HUDEP-2 (cell line): ENCODE data around the gene AP2A1.
A peak's percentile ranks its signal among the peaks of the same experiment; 100 is the strongest.

Source experiments
- DNase-seq, 76 experiments: peaks; one replicate each; lab custom pipeline; 2025; ENCODE audit not compliant: unreplicated experiment in 76 of 76; lab: John Stamatoyannopoulos, UW

AP2A1 gene

DNA sequence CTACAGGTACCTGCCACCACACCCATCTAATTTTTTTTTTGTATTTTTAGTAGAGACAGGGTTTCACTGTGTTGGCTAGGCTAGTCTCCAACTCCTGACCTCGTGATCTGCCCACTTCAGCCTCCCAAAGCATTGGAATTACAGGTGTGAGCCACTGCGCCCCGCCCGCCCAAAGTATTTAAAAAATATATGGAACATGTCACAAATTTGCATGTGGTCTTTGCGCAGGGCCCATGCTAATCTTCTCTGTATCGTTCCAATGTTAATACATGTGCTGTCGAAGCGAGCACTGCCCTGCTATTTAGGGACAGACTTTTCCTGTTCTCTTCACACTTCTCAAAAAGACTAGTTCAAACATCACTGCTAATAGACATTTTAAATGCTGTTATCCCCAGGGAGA, 2.5 kb upstream of the AP2A1 start:
- no peak for DNase-seq

DNA sequence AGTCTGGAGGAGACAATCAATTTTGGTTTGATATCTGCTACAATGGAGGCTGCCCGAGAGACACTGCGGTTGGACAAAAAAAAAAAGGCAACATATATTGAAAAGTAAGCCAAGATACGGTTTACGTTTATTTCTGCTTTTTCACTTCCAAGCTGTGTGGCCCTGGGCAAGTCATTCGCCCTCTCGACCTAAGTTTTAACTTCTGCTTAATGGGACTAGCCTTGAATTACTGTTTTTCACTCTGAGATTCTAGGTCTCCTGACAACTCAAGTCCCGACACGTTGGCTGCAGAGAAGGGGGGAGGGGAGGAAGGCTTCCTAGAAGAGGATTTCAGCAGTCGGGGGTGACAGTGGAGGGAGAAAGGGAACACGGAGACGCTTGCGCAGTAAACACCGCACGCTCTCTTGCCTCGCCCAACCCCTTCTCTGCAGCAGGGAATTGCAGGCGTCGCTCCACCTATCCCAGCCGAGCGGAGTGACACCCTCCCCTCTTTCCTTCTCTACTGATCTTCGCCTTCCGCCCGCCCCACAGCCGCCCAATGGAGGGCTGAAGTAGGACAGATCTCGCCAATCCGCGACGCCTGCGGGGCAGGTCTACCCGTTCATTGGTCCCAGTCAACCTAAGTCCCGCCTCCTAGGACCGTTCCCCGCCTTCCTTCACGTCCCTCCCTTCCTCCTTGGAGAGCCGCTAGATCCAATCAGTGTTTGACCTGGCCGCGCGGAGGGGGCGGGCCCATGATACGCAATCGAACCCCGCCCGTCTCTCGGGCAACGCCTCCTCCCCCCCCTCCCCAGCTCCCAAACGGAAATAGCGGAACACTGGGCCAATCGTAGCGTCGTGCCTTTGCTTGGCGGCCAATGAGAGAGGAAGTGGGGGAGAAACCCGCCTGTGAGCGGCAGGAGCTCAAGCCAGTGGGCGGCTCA, 533 bp upstream of the AP2A1 start:
- peak in 75 of 76 experiments; percentile 95 to 100 (median 100) for DNase-seq

DNA sequence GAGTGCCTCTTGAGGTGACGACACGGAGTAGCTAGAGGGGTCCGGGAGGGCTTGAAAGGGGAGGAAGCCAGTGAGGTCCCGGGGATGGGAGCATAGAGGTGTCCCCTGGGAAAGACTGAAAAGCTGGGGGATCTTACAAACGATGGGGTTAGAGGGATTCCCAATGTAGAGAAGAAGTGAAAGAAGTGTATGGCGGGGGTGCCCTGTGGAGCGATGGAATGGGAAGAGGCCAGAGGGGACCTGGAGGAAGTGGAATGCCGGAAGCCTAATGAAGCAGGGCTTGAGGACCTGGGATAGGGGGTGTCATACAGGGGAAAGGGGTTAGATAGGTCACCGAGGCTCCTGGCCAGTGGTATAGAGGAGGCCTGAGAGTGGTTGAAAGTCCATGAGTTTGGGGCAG, 580 bp downstream of the AP2A1 start:
- no peak for DNase-seq

DNA sequence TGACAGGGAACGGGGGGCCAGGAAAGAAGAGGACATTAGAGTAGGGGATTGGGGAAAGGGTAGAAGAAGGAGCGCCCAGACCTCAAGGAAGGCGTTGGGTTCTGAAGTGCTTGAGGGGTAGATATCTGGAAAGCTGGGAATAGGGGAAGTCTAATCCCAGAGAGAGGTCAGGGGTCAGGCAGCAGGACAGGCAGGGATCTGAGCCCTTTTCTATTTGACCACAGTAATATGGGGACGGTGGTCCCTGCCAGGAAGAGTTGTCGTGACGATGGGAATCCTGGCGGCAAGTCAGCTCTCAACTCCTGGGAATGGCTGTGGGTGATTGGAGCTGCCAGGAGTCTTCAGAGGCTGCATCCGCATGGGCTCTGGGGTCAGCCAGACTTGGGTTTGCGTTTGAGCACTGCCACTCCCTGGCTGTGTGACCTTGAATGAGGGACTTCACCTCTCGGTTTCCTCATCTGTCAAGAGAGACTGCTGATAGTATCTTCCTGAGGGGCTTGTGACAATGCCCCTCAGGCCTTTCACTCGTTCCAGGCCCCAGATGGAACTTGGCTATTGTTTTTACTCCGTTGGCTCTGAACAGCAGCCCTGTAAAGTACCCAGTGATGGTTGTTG, 1.3 kb downstream of the AP2A1 start:
- DNase-seq = no peak

DNA sequence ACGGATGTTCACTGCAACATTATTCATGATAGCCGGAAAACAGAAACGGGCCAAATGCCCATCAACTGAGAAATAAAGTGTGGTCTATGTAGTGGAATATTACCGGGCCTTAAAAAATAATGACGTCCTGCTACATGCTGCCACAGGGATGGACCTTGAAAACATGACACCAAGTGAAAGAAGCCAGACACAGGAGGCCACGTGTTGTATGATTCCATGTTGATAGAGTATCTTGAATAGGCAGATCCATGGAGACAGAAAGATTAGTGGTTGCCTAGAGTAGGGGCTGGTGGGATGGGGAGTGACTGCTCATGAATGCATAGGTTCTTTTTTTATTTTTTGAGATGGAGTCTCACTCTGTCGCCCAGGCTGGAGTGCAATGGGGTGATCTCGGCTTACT, 3.7 kb downstream of the AP2A1 start:
- DNase-seq = no peak

DNA sequence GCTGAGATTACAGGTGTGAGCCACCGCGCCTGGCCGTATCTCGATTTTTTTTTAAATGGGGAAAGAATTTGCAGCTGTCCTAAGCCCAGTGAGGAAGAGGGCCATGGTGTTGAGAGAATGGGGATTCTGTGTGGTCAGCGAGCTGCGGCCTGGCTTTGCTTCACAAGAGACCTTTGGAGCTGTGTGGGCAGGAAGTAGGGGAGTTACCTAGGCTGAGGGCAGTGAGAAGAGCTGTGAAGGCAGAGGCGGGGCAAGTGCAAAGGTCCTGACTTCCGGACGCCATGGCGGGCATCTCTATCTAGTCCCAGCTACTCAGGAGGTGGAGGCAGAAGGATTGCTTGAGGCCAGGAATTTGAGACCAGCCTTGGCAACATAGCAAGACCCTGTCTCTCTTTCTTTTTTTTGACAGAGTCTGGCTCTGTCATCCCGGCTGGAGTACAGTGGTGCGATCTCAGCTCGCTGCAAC, 4.9 kb downstream of the AP2A1 start:
- no peak for DNase-seq

DNA sequence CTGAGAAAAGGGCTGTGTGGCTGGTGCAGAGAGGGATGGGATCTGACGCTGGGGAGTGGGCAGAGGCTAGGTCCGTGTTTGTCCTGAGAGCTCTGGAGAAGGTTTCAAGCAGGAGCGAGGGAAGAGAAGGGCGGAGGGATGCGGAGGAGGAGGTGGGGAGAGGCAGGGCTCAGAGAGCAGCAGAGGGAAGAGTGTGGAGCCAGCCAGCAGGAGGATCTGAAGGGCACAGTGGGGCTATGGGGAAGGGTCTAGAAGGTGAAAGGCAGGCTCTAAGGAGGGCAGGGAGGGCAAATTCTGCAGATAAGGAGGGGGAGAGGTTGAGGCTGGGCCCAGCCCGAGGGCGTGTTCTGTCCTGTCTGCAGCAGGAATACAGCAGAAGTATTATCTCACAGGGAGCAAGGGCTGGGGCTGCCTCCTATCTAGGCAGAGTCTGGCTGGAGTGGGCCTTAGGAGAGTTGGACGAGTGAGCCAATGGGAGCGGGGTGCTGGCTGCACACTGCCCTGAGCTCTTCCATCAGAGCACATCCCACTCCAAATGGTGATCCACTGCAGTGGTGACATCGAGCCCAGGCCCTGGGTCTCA, 6.1 kb downstream of the AP2A1 start:
- DNase-seq = peak in 63 of 76 experiments; percentile 28 to 83 (median 63)

DNA sequence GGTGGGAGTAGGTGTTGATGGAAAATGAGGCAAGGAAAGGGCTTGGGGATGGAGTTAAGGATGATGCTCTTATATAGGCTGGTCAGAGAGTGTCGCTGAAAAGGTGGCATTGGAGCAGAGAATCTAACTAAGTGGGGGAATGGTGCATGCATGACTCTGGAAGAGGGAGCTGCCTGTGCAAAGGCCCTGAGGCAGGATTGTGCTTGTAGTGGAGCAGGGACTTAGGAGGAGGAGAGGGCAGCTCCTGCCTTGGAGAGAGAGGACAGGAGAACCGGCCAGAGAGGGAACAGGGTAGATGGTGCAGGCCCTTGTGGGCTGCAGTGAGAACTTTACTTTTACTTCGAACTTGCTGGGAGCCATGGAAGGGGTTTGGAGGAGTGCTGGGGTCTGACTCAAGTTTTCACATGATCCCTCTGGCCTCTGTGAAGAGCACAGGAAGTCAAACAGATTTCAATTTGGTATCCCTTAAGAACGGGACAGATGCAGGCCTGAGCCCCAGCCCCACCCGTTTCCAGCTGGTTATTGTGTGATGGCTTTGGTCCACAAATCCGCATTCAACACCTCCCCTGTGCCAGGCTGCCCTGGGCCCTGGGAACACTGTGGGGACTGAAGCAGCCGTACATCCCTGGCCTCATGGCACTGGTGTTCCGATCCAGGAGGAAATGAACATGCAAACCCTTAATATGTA, 7.0 kb downstream of the AP2A1 start:
- DNase-seq = peak in 7 of 76 experiments; percentile 15 to 45 (median 28)

DNA sequence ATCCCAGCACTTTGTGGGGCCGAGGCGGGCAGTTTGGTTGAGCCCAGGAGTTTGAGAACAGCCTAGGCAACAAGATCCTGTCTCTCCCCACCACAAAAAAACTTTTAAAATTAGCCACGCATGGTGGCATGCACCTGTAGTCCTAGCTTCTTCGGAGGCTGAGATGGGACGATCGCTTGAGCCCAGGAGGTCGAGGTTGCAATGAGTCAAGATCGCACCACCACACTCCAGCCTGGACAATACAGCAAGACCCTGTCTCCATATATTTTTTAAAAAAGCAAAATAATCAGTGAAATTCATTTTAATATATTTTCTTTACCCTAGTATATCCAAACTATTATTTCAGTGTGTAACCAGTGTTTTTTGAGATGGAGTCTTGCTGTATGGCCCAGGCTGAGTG, 8.2 kb downstream of the AP2A1 start:
- no peak for DNase-seq

DNA sequence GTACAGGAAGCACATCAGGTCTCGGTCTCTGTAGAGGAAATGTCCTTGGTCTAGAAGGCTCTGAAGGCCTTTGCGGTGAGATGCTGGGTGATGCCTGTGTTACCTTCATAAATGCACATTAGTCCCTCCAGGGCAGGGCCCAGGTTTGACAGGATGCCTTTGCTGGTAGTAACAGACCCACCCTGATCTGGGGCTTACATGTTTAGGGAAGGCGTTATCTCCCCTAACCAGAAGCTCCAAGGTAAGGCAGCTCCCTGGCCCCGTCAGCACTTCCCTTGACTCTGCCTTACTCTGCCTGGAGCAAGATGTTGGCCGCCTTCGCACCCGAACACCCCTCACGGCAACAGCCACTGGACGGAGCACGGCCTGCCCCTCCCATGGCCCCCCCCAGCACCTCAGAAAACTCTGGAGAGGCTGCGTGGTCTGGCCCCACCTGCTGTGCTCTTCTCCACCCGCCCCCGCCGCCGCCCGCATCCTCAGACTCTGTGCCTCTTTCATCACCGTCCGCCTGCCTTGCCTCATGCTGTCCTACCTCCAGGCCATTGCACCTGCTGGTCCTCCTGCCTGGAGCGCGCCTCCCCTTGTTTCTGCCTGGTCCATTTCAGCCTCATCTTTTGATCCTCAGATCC, 9.1 kb downstream of the AP2A1 start:
- DNase-seq = peak in 58 of 76 experiments; percentile 12 to 81 (median 64)

DNA sequence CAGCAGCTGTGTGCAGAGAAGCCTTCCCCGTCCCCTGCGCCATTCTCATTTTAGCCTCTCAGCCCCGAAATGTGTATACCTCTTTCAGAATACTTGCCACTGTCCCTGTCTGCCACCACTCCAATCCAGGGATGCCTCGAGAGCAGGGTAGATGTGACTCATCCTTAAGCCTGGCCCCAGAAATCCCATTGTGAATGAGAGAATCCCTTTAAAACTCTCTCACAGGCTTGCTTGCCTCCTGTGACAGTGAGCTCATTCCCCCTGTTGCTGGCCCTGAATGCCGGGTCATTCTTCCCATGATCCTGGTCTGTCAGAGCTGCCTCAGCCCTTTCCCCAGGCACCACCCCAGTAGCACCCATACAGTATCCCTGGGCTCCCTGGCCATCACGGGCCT, 9.6 kb downstream of the AP2A1 start:
- no peak for DNase-seq

DNA sequence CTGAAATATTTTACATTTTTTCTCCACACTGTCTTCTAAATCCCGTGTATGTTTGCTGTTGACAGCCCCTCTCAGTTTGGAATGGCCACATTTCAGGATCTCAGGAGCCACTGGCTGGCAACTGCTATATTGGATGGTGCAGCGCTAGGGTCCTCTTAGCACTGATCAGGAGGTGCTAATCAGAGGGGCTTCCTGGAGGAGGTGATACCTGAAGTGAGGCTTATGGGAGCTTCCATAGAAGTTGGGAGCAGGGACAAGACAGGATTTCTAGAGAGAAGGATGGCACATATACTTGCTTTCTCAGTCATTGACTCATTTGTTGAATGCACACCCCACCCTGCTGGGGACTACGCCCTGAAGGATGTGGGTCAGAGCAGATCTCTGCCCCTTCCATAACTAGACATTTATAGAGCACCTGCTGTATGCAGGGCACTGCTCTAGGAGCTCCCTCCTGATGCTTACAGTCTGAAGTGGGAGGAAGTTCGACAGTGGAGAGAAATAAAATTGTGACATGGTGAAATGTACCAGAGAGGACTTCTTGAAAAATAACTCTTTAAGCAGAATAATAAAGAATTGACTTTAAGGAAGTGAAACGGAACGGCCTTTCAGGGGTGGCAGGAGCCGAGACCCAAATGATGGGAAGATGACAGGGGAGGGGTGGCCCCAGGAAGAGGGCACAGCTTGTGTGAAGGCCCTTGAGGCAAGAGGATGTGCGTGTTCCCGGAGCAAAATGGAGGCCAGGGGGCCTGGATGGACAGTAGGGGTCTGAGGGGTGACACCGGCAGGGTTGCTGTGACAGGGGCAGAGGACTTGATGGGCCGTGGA, 13.1 kb downstream of the AP2A1 start:
- no peak for DNase-seq

DNA sequence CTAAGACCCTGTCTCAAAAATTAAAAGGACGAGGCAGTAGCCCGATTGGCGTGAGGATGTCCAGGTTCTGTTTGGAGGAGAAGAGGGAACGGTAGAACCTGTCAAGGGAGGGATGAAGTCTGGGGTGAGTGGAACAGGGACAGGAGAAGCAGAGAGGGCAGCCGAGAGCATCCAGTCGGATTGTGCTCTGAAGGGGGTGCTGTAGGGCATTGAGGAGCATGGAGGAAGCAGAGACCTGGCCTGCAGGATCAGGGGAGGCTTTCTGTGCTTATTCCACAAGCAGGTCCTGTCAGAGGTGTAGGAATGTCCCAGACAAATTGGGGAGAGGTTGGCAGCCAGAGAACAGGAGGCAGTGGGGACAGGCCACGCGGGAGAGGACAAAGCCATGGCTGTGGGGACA, 14.1 kb downstream of the AP2A1 start:
- no peak for DNase-seq

DNA sequence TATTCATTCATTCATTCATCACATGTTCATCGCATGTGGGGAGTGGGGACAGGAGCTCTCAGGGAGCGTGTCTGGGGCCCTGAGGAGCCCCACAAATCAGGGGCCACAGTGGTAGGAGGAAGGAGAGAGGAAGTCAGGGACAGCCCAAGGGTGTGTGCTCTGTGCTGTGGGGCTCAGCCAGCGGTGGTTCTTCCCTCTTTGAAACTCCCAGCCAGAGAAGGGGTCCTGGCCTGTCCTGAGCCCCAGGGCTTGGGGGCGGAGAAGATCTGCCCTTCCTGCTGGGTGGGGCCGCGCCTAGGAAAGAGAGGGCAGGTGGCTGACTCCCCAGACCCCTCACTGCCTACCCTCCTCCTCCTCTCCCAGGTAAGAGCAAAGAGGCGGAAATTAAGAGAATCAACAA, 14.6 kb downstream of the AP2A1 start:
- DNase-seq = no peak

DNA sequence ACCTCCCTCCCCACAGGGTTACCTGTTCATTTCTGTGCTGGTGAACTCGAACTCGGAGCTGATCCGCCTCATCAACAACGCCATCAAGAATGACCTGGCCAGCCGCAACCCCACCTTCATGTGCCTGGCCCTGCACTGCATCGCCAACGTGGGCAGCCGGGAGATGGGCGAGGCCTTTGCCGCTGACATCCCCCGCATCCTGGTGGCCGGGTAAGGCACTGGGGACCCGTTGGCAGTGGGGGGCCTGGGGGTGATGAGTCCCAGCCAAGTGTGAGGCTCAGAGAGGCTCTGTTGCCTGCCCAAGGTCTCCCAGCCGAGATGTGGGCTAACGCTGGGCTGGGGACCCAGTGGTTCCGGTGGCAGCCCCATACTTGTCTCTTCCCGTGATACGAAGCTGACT, 15.7 kb downstream of the AP2A1 start:
- no peak for DNase-seq

DNA sequence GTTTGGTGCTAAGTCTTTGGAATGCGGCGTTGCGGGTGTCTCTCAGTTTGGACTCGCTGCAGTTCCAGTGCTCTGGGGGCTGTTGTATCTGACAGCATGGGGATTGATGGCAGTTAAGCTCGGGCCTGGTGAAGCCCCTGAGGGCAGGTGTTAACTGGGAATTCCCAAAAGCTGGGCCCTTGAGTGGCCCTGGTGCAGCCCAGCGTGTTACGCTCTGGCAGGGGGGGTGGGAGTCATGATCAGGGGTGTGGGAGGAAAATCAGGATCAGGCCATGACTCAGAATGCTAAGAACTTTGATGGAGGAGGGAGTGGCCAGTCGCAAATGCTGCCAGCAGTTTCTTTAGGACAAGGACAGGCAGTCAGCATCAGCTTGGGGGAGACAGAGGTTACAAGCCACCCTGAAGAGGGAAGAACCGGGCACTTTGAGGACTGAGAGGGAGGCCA, 19.6 kb downstream of the AP2A1 start:
- DNase-seq = no peak

DNA sequence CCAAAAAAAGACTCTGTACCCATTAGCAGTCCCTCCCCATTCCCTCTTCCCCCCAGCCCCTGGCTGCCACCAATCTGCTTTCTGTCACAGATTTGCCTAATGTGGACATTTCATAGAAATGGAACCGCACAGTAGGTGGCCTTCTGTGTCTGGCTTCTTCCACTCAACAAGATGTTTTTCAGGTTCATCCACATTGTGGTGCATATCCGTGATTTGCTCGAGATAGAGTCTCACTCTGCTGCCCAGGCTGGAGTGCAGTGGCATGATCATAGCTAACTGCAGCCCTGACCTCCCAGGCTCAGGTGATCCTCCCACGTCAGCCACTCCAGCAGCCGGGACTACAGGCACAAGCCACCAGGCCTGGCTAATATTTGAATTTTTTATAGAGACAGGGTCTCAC, 20.9 kb downstream of the AP2A1 start:
- DNase-seq = no peak

DNA sequence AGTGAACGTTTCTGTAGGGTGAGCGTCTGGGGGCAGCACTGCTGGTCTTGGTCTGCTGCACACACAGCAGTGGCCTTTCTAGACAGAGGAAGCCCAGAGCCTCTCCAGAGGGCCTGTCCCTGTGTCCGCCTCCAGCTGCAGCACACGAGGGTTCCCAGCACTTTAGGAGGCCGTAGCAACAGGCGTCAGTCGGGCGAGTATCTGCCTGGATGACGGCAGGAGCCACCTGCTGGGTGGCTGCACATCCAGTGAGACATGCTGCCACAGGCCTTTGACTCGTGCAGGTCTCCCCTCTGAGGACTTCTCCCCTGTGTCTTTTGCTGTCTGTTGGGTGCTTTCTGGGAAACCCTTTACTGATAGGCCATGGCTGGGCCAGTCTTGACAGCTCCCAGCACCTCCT, 22.1 kb downstream of the AP2A1 start:
- DNase-seq = no peak

DNA sequence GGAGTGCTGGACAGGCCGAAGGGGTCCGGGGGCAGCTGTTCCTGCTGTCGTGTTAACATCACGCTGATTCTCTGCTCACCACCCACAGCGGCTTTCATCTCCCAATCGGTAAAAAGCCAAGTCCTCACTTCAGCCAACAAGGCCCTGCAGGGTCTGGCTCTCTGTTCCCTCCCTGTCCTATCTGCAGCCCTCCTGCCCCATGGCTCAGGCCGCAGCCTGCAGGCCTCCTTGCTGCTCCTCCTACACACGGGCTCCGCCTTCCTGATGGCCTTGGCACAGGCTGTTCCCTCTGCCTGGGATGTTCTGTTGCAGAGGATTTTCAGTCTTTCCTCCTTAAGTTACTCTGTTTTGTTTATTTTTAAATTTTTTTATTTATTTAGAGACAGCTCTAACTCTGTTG, 24.1 kb downstream of the AP2A1 start:
- peak in 72 of 76 experiments; percentile 37 to 93 (median 79) for DNase-seq
